DND-41 (cell line): ENCODE measurements around the gene SLC49A4.

Experiments used
- ATAC-seq: fragments of 200-7000 bp; cut with Tn5 transposase; 3 replicates; pipeline ENCODE4 v1.9.1; 2021; ENCODE audit warnings: low read depth; ENCODE audit not compliant: insufficient read depth
- DNase-seq: peaks from one replicate; pipeline ENCODE4 v3.0.0-alpha.2; 2020
- H2AFZ ChIP-seq: 2 replicates; pipeline ENCODE4 v1.6.0; 2012; ENCODE audit warnings: low read depth, low read length
- H3K27ac ChIP-seq: 2 replicates; pipeline ENCODE4 v1.5.1; 2012; ENCODE audit warnings: low read length, inconsistent platforms
- H3K27me3 ChIP-seq: fragments of 200-600 bp; sonication (generic); 2 replicates; pipeline ENCODE4 v1.6.0; 2012; ENCODE audit warnings: low read length, mild to moderate bottlenecking, inconsistent platforms; ENCODE audit not compliant: insufficient read depth, poor library complexity
- H3K36me3 ChIP-seq: 2 replicates; pipeline ENCODE4 v1.5.1; 2012; ENCODE audit warnings: low read length, inconsistent platforms; ENCODE audit not compliant: insufficient read depth
- H3K4me1 ChIP-seq: 2 replicates; pipeline ENCODE4 v1.5.1; 2012; ENCODE audit warnings: mild to moderate bottlenecking, low read length; ENCODE audit not compliant: insufficient read depth
- H3K4me2 ChIP-seq: 2 replicates; pipeline ENCODE4 v1.6.0; 2012; ENCODE audit warnings: mild to moderate bottlenecking, moderate library complexity, low read length, inconsistent platforms; ENCODE audit not compliant: insufficient read depth
- H3K4me3 ChIP-seq, 2 experiments: fragments of 200-600 bp in 1 of 2; shearing (Covaris generic) in 1 of 2; 2 replicates each; pipeline ENCODE4 v1.5.1; 2012 to 2016; ENCODE audit warnings: inconsistent platforms in 2 of 2, low read length in 2 of 2, mild to moderate bottlenecking in 2 of 2, low read depth in 1 of 2, moderate library complexity in 1 of 2
- H3K79me2 ChIP-seq: 2 replicates; pipeline ENCODE4 v1.6.0; 2012; ENCODE audit warnings: low read length, inconsistent platforms; ENCODE audit not compliant: insufficient read depth
- H3K9ac ChIP-seq: 2 replicates; pipeline ENCODE4 v1.6.0; 2012; ENCODE audit warnings: low read depth, mild to moderate bottlenecking, inconsistent platforms, low read length, moderate library complexity
- H3K9me3 ChIP-seq: 2 replicates; pipeline ENCODE4 v1.5.1; 2012; ENCODE audit warnings: low read length, moderate library complexity, mild to moderate bottlenecking, inconsistent platforms; ENCODE audit not compliant: insufficient read depth, severe bottlenecking
- H4K20me1 ChIP-seq: 2 replicates; pipeline ENCODE4 v1.6.0; 2012; ENCODE audit warnings: low read length; ENCODE audit not compliant: insufficient read depth
- CTCF ChIP-seq: IDR thresholded peaks from 2 replicates; pipeline ENCODE4 v1.5.1; 2012; ENCODE audit warnings: borderline replicate concordance, low read length, moderate library complexity, mild to moderate bottlenecking; ENCODE audit not compliant: poor library complexity, severe bottlenecking; ENCODE audit errors: extremely low read depth
- EZH2 ChIP-seq: IDR thresholded peaks from 3 replicates; pipeline ENCODE4 v1.6.1; 2012; ENCODE audit warnings: borderline replicate concordance, low read depth, mild to moderate bottlenecking, moderate library complexity, low read length, inconsistent platforms; ENCODE audit not compliant: severe bottlenecking

Gene SLC49A4

DNA sequence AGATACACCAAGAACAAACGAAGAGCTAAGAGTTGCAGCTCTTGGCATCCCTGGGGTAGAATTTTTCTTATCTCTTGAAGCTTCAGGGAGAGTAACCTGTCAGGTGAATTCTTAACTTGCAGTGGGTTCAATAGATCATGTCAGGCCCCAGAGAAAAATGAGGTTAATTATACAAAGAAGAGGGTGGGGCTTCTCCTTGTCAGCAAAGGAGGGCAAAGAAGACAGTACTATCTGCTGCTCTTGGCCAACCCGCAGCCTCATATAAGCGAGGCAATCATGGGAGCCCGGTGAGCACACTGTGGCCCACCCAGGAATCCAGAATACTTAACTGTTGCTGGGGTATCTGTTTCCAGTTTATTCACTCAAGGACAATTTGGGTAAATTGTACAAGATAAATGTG lies 122.5 kb downstream of the SLC49A4 start:
- Histone ChIP-seq H3K27me3 (no peaks in the 10 kb centered on the region), H3K9ac (no peak overlapping the region), H2AFZ (no peak overlapping the region), H3K9me3 (no peaks in the 10 kb centered on the region), H3K4me2 (no peak overlapping the region), H3K36me3 (no peaks in the 10 kb centered on the region), H3K4me3 (no peak overlapping the region), H4K20me1 (no peaks in the 10 kb centered on the region; the same call in 1 of the 2 replicates), H3K4me1 (peaks cover 15% of the 10 kb centered on the region), H3K79me2 (no peaks in the 10 kb centered on the region), H3K27ac (no peak overlapping the region)
- ATAC-seq (no peak), DNase-seq (no peak)
- no peak for TF ChIP-seq CTCF
- TF ChIP-seq EZH2 = no peak

- Histone ChIP-seq H4K20me1 (no peaks in the 10 kb centered on the region; the same call in 1 of the 2 replicates), H3K79me2 (no peaks in the 10 kb centered on the region), H3K9me3 (no peaks in the 10 kb centered on the region), H3K4me3 (no peak overlapping the region), H2AFZ (no peak overlapping the region), H3K4me1 (peaks cover 15% of the 10 kb centered on the region), H3K36me3 (no peaks in the 10 kb centered on the region), H3K4me2 (no peak overlapping the region), H3K9ac (no peak overlapping the region), H3K27me3 (no peaks in the 10 kb centered on the region), H3K27ac (no peak overlapping the region)
- peak; percentile 14 for DNase-seq
- no peak for ATAC-seq
- TF ChIP-seq EZH2 (no peak), CTCF (no peak)
Measured at GRCh38 chr3:122918576-122919290, 123.9 kb downstream of the SLC49A4 start.

- Histone ChIP-seq H2AFZ (no peak overlapping the region), H3K27me3 (no peaks in the 10 kb centered on the region), H3K4me2 (no peak overlapping the region), H3K9me3 (no peaks in the 10 kb centered on the region), H3K36me3 (no peaks in the 10 kb centered on the region), H3K4me3 (no peak overlapping the region), H3K9ac (no peak overlapping the region), H3K79me2 (no peaks in the 10 kb centered on the region), H4K20me1 (no peaks in the 10 kb centered on the region; the same call in 1 of the 2 replicates), H3K27ac (no peak overlapping the region), H3K4me1 (peaks cover 15% of the 10 kb centered on the region)
- TF ChIP-seq EZH2 (no peak), CTCF (no peak)
- DNase-seq (no peak), ATAC-seq (no peak)
Measured at GRCh38 chr3:122919291-122919610, 124.4 kb downstream of the SLC49A4 start.
